HL-60 (cell line): Measurements from ENCODE around the gene C14orf132.

Experiments used
- DNase-seq, 2 experiments: peaks; one replicate each; pipeline ENCODE4 v3.0.0-alpha.2; 2010 to 2020; ENCODE audit warnings: low read depth in 1 of 2, low spot score in 1 of 2
- H3K27ac ChIP-seq: fragments of 250-450 bp; sonication (Bioruptor Pico); replicated peaks from 2 replicates; pipeline ENCODE4 v1.5.1; 2020; ENCODE audit warnings: mild to moderate bottlenecking, moderate library complexity
- H3K27me3 ChIP-seq: fragments of 250-450 bp; sonication (Bioruptor Pico); 2 replicates; pipeline ENCODE4 v1.5.1; 2021; ENCODE audit warnings: mild to moderate bottlenecking, moderate library complexity; ENCODE audit not compliant: insufficient read depth, poor library complexity, severe bottlenecking
- H3K4me3 ChIP-seq: replicated peaks from 2 replicates; pipeline ENCODE4 v1.5.1; 2011; ENCODE audit warnings: mild to moderate bottlenecking, control low read depth, low read length; ENCODE audit not compliant: insufficient read depth
- CTCF ChIP-seq: IDR thresholded peaks from one replicate; pipeline ENCODE4 v1.5.1; 2011; ENCODE audit warnings: low read length, control low read depth, inconsistent platforms; ENCODE audit not compliant: insufficient read depth
- GABPA ChIP-seq: IDR thresholded peaks from 2 replicates; pipeline ENCODE4 v1.6.1; 2012; ENCODE audit warnings: low read depth
- POLR2AphosphoS5 ChIP-seq: IDR thresholded peaks from 2 replicates; pipeline ENCODE4 v1.6.1; 2012; ENCODE audit warnings: low read depth
- REST ChIP-seq: IDR thresholded peaks from 2 replicates; pipeline ENCODE4 v1.6.1; 2012; ENCODE audit warnings: low read depth; ENCODE audit not compliant: insufficient replicate concordance
- SPI1 ChIP-seq: IDR thresholded peaks from 2 replicates; pipeline ENCODE4 v1.6.1; 2012; ENCODE audit warnings: low read depth, mild to moderate bottlenecking, borderline replicate concordance

Gene C14orf132

GRCh38 chr14:96082420-96083300, 43.5 kb downstream of the C14orf132 start:
- Histone ChIP-seq H3K27ac (no peak overlapping the region), H3K4me3 (no peak overlapping the region), H3K27me3 (no peaks in the 10 kb centered on the region)
- no peak for TF ChIP-seq REST
- no peak for TF ChIP-seq SPI1
- TF ChIP-seq CTCF: no peak
- no peak for TF ChIP-seq POLR2AphosphoS5
- no peak for TF ChIP-seq GABPA
- DNase-seq: no peak

GRCh38 chr14:96083667-96084320, 44.6 kb downstream of the C14orf132 start:
- no peak overlapping the region for H3K4me3 ChIP-seq
- no peaks in the 10 kb centered on the region for H3K27me3 ChIP-seq
- no peak for DNase-seq
- TF ChIP-seq GABPA: no peak
- TF ChIP-seq REST: no peak
- no peak for TF ChIP-seq POLR2AphosphoS5
- no peak for TF ChIP-seq CTCF
- no peak for TF ChIP-seq SPI1
- H3K27ac ChIP-seq: no peak overlapping the region

- Histone ChIP-seq H3K27ac (no peak overlapping the region), H3K27me3 (no peaks in the 10 kb centered on the region), H3K4me3 (no peak overlapping the region)
- TF ChIP-seq SPI1: no peak
- TF ChIP-seq CTCF: no peak
- no peak for TF ChIP-seq GABPA
- no peak for TF ChIP-seq REST
- TF ChIP-seq POLR2AphosphoS5: no peak
- no peak for DNase-seq
Measured at GRCh38 chr14:96084796-96085195, 45.6 kb downstream of the C14orf132 start.
